ENCODE data around the gene DNAH8.

- TF ChIP-seq CTCF (IDR thresholded peaks at IDR 0.05), result no peak
- TF ChIP-seq POLR2AphosphoS5 (IDR thresholded peaks at IDR 0.05), result no peak
- TF ChIP-seq EP300 (IDR thresholded peaks at IDR 0.05), result no peak
- no peak for TF ChIP-seq POLR2A (IDR thresholded peaks at IDR 0.05)
Measured at GRCh38 chr6:38845931-38846330, 130.8 kb downstream of the DNAH8 start.

Measured in sigmoid colon (tissue), 4 donors.